ENCODE results near the gene GPR108.

GPR108 gene

DNA sequence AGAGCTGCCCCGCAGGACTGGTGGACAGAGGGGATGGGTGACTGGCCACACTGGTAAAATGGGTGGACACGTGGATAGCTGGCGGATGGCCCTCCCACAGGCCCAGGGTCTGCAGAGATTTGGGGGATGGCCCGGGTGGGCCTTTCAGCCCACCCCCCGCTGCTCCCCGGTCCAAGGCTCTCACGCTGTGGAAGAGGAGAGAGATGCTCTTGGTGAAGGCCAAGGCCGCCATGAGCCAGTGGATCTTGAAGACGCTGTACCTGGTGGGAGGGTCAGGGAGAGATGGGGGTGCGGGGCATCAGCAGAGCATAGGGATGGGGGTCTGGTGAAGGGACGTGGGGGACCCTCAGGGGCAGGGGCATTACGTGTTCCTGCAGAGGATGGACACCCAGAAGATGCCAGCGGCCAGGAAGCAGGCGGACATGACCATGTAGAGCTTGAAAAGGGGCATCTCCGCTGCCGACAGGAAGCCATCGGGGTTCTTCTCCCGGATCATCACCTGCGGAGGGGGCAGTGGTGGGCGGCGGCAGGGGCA, 4.5 kb downstream of the GPR108 start:
- no peak for TF ChIP-seq CTCF (IDR thresholded peaks at IDR 0.05)

DNA sequence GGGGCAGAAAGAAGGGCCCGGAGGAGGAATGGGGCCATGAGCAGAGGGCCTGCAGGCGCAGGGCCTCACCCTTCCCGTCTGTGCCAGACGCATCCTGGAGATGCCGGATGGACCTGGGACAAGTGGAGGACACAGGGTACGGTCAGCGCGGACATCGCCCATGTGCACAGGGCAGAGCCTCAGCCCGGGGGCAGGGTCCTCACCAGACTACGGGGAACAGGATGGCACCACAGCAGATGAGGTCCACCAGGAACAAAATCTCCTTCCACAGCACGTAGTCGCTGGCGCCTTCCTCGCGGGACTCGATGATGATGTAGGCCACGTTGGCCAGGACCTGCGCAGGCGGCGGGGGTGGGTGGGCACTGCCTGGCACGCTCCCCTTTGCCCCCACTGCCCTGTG, 5.6 kb downstream of the GPR108 start:
- TF ChIP-seq CTCF (IDR thresholded peaks at IDR 0.05) = no peak

GRCh38 chr19:6730941-6731670, 6.3 kb downstream of the GPR108 start:
- TF ChIP-seq CTCF (IDR thresholded peaks at IDR 0.05) = no peak

DNA sequence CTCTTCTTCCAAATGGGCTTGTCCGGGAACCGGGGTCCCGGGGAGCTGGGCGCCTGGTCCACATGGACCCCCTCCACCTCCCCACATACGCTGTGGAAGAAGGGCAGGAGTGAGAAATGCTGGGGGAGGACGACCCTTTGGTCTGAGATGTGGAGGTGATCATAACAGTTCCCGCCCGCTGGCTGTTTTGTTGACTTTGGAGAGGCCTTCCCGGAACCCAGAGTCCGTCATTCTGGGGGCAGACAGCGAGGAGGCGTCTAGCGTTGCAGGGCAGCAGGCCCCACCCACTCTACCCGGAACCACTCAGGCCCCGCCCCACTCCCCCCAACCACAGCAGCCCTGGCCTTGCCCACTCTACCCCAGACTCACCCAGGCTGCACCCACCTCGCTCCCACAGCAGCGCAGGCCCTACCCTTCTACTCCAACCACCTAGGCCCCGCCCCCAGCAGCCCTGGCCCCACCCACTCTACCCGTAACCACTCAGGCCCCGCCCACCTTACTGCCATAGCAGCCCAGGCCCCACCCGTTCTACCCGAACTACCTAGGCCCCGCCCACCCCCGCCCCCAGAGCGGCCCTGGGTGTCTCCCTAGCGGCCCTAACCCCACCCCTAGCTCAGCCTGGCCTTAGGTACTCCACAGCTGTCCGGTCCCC, 7.1 kb downstream of the GPR108 start:
- TF ChIP-seq CTCF (IDR thresholded peaks at IDR 0.05) = no peak

DNA sequence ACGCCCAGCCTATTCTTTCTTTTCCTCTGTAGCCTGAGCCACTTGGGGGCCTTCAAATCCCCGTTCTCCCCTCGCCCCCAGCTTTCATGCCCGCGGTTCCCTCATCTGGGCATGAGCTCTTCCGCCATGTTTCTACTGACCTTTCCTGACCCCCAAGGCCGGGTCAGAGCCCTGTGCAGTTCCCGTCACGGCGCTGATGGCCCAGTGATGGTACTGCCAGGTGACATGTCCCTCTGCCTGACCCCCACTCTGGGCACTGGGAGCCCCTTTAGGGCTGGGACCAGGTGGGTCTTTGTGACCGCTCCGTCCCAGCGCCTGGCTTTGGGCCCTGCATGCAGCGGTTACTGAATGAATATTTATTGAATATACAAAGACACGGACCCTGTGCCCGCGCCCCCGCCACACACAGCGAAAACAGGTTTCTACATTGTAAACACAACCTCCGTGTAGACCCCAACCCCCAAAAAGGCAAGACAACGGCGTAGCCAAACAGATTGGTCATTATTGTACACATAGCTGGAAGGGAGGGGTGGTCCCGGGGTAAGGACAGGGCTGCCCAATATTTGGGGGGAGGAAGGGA, 7.7 kb downstream of the GPR108 start:
- TF ChIP-seq CTCF (IDR thresholded peaks at IDR 0.05) = no peak

DNA sequence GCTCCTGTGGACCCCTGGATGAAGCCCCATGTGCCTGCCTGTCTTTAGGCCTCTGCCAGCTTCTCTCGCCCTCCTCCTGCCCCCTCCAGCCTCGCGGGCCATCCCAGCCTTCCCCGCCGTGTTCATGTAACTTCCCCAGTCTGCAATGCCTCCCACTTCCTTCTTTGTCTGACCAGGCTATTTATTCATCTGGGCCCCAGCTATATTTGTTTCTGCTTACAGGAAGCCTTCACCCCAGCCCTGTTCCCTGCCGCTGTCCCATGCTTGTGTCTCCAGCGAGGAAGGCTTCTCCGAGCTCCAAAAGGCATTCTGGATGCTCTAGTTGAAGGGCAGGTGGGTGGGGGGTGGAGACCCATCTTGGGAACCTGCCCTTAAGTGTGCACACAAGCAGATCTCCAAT, 9.0 kb downstream of the GPR108 start:
- TF ChIP-seq CTCF (IDR thresholded peaks at IDR 0.05) = no peak

DNA sequence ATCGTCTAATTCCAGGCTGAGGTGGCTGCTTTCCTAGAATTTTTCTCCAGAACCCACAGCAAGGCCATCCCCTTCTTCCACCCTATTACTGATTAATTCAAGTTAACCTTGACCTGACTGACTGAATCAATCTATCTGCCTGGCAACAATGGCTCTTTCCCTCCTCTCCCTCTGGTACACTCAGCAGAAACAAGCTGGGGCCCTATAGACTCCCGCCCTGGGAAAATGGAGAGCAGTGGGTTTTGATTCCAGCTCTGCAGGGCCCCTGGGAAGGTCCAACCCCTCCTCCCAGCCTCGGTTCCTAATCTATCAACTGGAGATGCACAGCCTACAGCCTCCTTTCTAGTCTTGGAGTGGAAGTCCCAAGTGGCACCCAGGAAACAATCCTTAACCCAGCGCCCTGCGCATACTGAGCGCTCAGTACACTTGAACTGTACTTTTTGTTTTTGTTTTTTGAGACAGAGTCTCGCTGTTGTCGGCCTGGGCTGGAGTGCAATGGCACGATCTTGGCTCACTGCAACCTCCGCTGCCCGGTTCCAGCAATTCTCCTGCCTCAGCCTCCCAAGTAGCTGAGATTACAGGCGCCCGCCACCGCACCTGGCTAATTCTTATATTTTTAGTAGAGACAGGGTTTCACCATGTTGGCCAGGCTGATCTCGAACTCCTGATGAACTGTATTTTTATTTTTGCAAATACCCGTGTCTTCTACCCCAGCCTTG, 11.7 kb downstream of the GPR108 start:
- TF ChIP-seq CTCF (IDR thresholded peaks at IDR 0.05) = no peak
